NB4 (cell line): ENCODE data around the gene RPL27A.

Experiments used
- CTCF ChIP-seq: IDR thresholded peaks from one replicate; pipeline ENCODE4 v1.5.1; 2012; ENCODE audit warnings: low read depth, low read length
- MAX ChIP-seq: IDR thresholded peaks from 2 replicates; pipeline ENCODE4 v1.6.1; 2011; ENCODE audit warnings: low read depth, low read length
- POLR2A ChIP-seq: IDR thresholded peaks from 2 replicates; pipeline ENCODE4 v1.6.1; 2011; ENCODE audit warnings: mild to moderate bottlenecking; ENCODE audit not compliant: insufficient read length; ENCODE audit errors: extremely low read depth

- TF ChIP-seq MAX, result no peak
- TF ChIP-seq CTCF, result no peak
- TF ChIP-seq POLR2A, result no peak
Observed at GRCh38 chr11:8699903-8700302, 17.3 kb downstream of the RPL27A start.
